HCT116 (cell line): ENCODE measurements around the gene SLC25A45. TPM values are rescaled to one million over a fixed set of nuclear protein-coding genes. Genes with fewer than 3 reads are reported as not detected.

Experiments used
- ATAC-seq: fragments of 200-7000 bp; cut with Tn5 transposase; 2 replicates; pipeline ENCODE4 v1.9.1; 2020; ENCODE audit warnings: mild to moderate bottlenecking, moderate library complexity
- BruUV-seq: library from RNA; stranded (reverse); fragments of 400-500 nt; replicated peaks from 2 replicates; lab custom pipeline; 2021; lab: Mats Ljungman, UMichigan
- CTCF ChIA-PET: fragments of 300-600 bp; sonication (Branson Sonifier 250); formaldehyde crosslinking; loops from one replicate; lab custom pipeline; 2021; ENCODE audit warnings: antibody characterized with exemption; lab: Charles Lee
- POLR2A ChIA-PET: fragments of 300-600, 350-600 bp; sonication (Branson Sonifier 250); formaldehyde crosslinking; loops from one replicate; lab custom pipeline; 2021; ENCODE audit warnings: antibody characterized with exemption; lab: Charles Lee
- RAD21 ChIA-PET, 2 experiments: fragments of 300-600 bp; sonication (Branson Sonifier 250); formaldehyde crosslinking; loops; one replicate each; lab custom pipeline; 2023; ENCODE audit warnings: low total read pairs in 2 of 2; ENCODE audit not compliant: uncharacterized antibody in 2 of 2, unreplicated experiment in 2 of 2, low non-redundant PET in 1 of 2; lab: Charles Lee
- DNase-seq: peaks from one replicate; pipeline ENCODE4 v3.0.0-alpha.2; 2010; ENCODE audit warnings: low read depth, low spot score
- H2AFZ ChIP-seq: fragments of 200-600 bp; shearing (Covaris generic), sonication (generic); 2 replicates; pipeline ENCODE4 v1.6.1; 2017; ENCODE audit warnings: low read depth, mixed run types, mixed read lengths, antibody characterized with exemption, low read length; ENCODE audit not compliant: poor library complexity, severe bottlenecking
- H3K27ac ChIP-seq: 2 replicates; pipeline ENCODE4 v1.5.1; 2012; ENCODE audit warnings: low read depth, low read length
- H3K27me3 ChIP-seq: fragments of 200-600 bp; sonication (generic); 2 replicates; pipeline ENCODE4 v1.6.1; 2016; ENCODE audit warnings: mixed run types, low read length, mixed read lengths; ENCODE audit not compliant: insufficient read depth
- H3K36me3 ChIP-seq, 2 experiments: fragments of 200-500 bp in 1 of 2; fragments of 200-600 bp in 1 of 2; sonication (Bioruptor generic) in 1 of 2; sonication (generic) in 1 of 2; 2 replicates each; pipeline versions ENCODE4 v1.5.1 to v1.6.1; 2014 to 2016; ENCODE audit warnings: low read length in 2 of 2, inconsistent platforms in 1 of 2, mixed read lengths in 1 of 2, mixed run types in 1 of 2; ENCODE audit not compliant: insufficient read depth in 2 of 2, control insufficient read depth in 1 of 2
- H3K4me1 ChIP-seq, 2 experiments: fragments of 200-600 bp in 1 of 2; sonication (generic) in 1 of 2; 2 replicates each; pipeline versions ENCODE4 v1.5.1 to v1.6.1; 2012 to 2017; ENCODE audit warnings: low read length in 2 of 2, inconsistent platforms in 1 of 2, mild to moderate bottlenecking in 1 of 2, mixed read lengths in 1 of 2, mixed run types in 1 of 2, moderate library complexity in 1 of 2; ENCODE audit not compliant: insufficient read depth in 2 of 2, control insufficient read depth in 1 of 2
- H3K4me2 ChIP-seq: fragments of 200-600 bp; sonication (generic); 2 replicates; pipeline ENCODE4 v1.6.1; 2017; ENCODE audit warnings: mixed run types, low read length, mixed read lengths
- H3K4me3 ChIP-seq, 2 experiments: fragments of 200-600 bp in 1 of 2; sonication (generic) in 1 of 2; replicated peaks in 1 of 2; 2 replicates each; pipeline ENCODE4 v1.5.1; 2011 to 2016; ENCODE audit warnings: low read length in 2 of 2, control low read depth in 1 of 2, low read depth in 1 of 2, mild to moderate bottlenecking in 1 of 2, mixed read lengths in 1 of 2, mixed run types in 1 of 2
- H3K79me2 ChIP-seq: fragments of 200-600 bp; sonication (generic); 2 replicates; pipeline ENCODE4 v1.6.1; 2017; ENCODE audit warnings: mild to moderate bottlenecking, mixed run types, low read length, moderate library complexity, mixed read lengths; ENCODE audit not compliant: insufficient read depth
- H3K9ac ChIP-seq: fragments of 200-600 bp; sonication (generic); 2 replicates; pipeline ENCODE4 v1.6.1; 2016; ENCODE audit warnings: low read length, mixed read lengths
- H3K9me2 ChIP-seq: fragments of 200-600 bp; sonication (generic), shearing (Covaris generic); 2 replicates; pipeline ENCODE4 v1.6.1; 2017; ENCODE audit warnings: mixed run types, mild to moderate bottlenecking, moderate library complexity; ENCODE audit not compliant: insufficient read depth
- H3K9me3 ChIP-seq, 2 experiments: fragments of 200-500 bp in 1 of 2; fragments of 200-600 bp in 1 of 2; sonication (Bioruptor generic) in 1 of 2; sonication (generic) in 1 of 2; 2 replicates each; pipeline ENCODE4 v1.6.1; 2014 to 2017; ENCODE audit warnings: low read length in 2 of 2, mixed read lengths in 2 of 2, inconsistent platforms in 1 of 2, low read depth in 1 of 2, mild to moderate bottlenecking in 1 of 2, mixed run types in 1 of 2, moderate library complexity in 1 of 2; ENCODE audit not compliant: control insufficient read depth in 1 of 2, insufficient read depth in 1 of 2
- H4K20me1 ChIP-seq: fragments of 200-600 bp; sonication (generic), shearing (Covaris generic); 2 replicates; pipeline ENCODE4 v1.6.1; 2017; ENCODE audit warnings: mixed run types, mild to moderate bottlenecking, moderate library complexity; ENCODE audit not compliant: insufficient read depth
- CBX3 ChIP-seq: IDR thresholded peaks from 2 replicates; pipeline ENCODE4 v1.6.1; 2012; ENCODE audit warnings: low read depth
- CEBPB ChIP-seq: IDR thresholded peaks from 2 replicates; pipeline ENCODE4 v1.6.1; 2012; ENCODE audit warnings: low read depth
- EGR1 ChIP-seq: IDR thresholded peaks from 2 replicates; pipeline ENCODE4 v1.6.1; 2012; ENCODE audit warnings: low read depth
- ELF1 ChIP-seq: IDR thresholded peaks from 2 replicates; pipeline ENCODE4 v1.6.1; 2012; ENCODE audit warnings: low read depth, borderline replicate concordance
- EZH2 ChIP-seq: fragments of 200-600 bp; sonication (generic); IDR thresholded peaks from 2 replicates; pipeline ENCODE4 v1.6.1; 2017; ENCODE audit warnings: antibody characterized with exemption, mixed run types
- FOSL1 ChIP-seq: IDR thresholded peaks from 2 replicates; pipeline ENCODE4 v1.6.1; 2012; ENCODE audit warnings: low read depth
- JUND ChIP-seq: IDR thresholded peaks from 2 replicates; pipeline ENCODE4 v1.6.1; 2012
- POLR2A ChIP-seq: IDR thresholded peaks from 2 replicates; pipeline ENCODE4 v1.7.0; 2011; ENCODE audit warnings: borderline replicate concordance; ENCODE audit not compliant: insufficient read depth, insufficient read length; ENCODE audit errors: extremely low read depth
- POLR2AphosphoS5 ChIP-seq: IDR thresholded peaks from 2 replicates; pipeline ENCODE4 v1.6.1; 2011; ENCODE audit warnings: mild to moderate bottlenecking, low read depth, low read length, moderate library complexity
- RAD21 ChIP-seq: IDR thresholded peaks from 2 replicates; pipeline ENCODE4 v1.6.1; 2012; ENCODE audit warnings: low read depth, mild to moderate bottlenecking
- SIN3A ChIP-seq: IDR thresholded peaks from 2 replicates; pipeline ENCODE4 v1.6.1; 2012; ENCODE audit warnings: low read depth
- SP1 ChIP-seq: IDR thresholded peaks from 2 replicates; pipeline ENCODE4 v1.6.1; 2012; ENCODE audit warnings: low read depth
- SRF ChIP-seq: IDR thresholded peaks from 2 replicates; pipeline ENCODE4 v1.6.1; 2012; ENCODE audit warnings: low read depth
- TCF7L2 ChIP-seq: IDR thresholded peaks from 2 replicates; pipeline ENCODE4 v1.7.0; 2011; ENCODE audit warnings: borderline replicate concordance, inconsistent platforms; ENCODE audit not compliant: insufficient read depth, insufficient read length; ENCODE audit errors: extremely low read depth
- YY1 ChIP-seq: IDR thresholded peaks from 2 replicates; pipeline ENCODE4 v1.6.1; 2011; ENCODE audit warnings: low read length, low read depth, moderate library complexity, mild to moderate bottlenecking; ENCODE audit not compliant: insufficient replicate concordance; ENCODE audit errors: extremely low read depth
- ZFX ChIP-seq: fragments of 450-650 bp; IDR thresholded peaks from 2 replicates; pipeline ENCODE4 v1.6.1; 2017
- ZNF274 ChIP-seq: fragments of 200-500 bp; sonication (Bioruptor generic); IDR thresholded peaks from 2 replicates; pipeline ENCODE4 v1.6.1; 2014; ENCODE audit warnings: mild to moderate bottlenecking, low read depth, low read length, inconsistent platforms
- intact Hi-C: fragments of 100-400 bp; cut with micrococcal nuclease; formaldehyde crosslinking; loops from 2 replicates; pipeline ENCODE4 v1.10.0; 2022
- total RNA-seq: library from RNA; stranded (reverse); gene quantifications from one replicate; pipeline ENCODE4 v1.2.1, GENCODE V29; 2021; ENCODE audit not compliant: unreplicated experiment
- TF ChIP-seq, protein P1 (sequence below): IDR thresholded peaks from 2 replicates; pipeline ENCODE4 v1.6.1; 2011; ENCODE audit warnings: mild to moderate bottlenecking, low read length, moderate library complexity; ENCODE audit not compliant: insufficient replicate concordance; ENCODE audit errors: extremely low read depth
- TF ChIP-seq, protein P2 (sequence below): IDR thresholded peaks from 2 replicates; pipeline ENCODE4 v1.6.1; 2012; ENCODE audit warnings: low read depth
- TF ChIP-seq, protein P3 (sequence below): IDR thresholded peaks from 2 replicates; pipeline ENCODE4 v1.6.1; 2012
- TF ChIP-seq, protein P4 (sequence below), 3 experiments: fragments of 200-600 bp in 1 of 3; sonication (generic) in 1 of 3; IDR thresholded peaks in 2 of 3; conservative IDR thresholded peaks in 1 of 3; 2 replicates each; pipeline ENCODE4 v1.5.1; 2012 to 2017; ENCODE audit warnings: low read depth in 2 of 3, low read length in 2 of 3, antibody characterized with exemption in 1 of 3, borderline replicate concordance in 1 of 3, control low read depth in 1 of 3, mild to moderate bottlenecking in 1 of 3, mixed read lengths in 1 of 3, mixed run types in 1 of 3, moderate library complexity in 1 of 3; ENCODE audit not compliant: insufficient read depth in 1 of 3

Gene SLC25A45
- total RNA-seq, 1 experiment from 2014 or later = 3.9 TPM

DNA sequence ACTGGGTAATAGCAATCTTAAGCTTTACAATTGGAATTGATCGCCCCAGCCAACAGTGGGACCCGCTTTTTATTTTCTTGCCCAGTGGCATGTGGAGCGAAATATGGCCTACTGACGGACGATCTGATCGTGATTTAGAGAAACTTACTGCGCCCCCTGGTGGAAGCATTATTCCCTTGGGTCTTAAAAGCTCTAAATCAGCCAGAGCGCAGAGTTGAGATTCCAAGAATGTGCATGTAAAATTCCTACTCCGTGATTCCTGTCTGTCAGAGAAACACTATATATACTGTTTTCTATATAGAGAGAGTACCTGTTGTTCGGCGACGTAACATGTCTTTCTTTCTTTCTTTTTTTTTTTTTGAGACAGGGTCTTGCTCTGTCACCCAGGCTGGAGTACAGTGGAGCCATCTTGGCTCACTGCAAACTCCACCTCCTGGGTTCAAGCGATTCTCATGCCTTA is 52.5 kb downstream of the SLC25A45 start:
- Histone ChIP-seq H2AFZ (peak overlapping the region; percentile 91), H3K9me2 (no peaks in the 10 kb centered on the region), H4K20me1 (no peaks in the 10 kb centered on the region), H3K4me3 (0 out of 4 replicates have a peak overlapping the region, but pooled peaks of 1 of the 2 experiments have one; percentile 6), H3K4me2 (peak overlapping the region; percentile 51), H3K36me3 (no peaks in the 10 kb centered on the region), H3K27me3 (no peaks in the 10 kb centered on the region), H3K4me1 (peaks cover 9 to 23% of the 10 kb centered on the region in 2 experiments), H3K27ac (no peak overlapping the region), H3K9ac (peak overlapping the region; percentile 38), H3K79me2 (peaks cover 13% of the 10 kb centered on the region), H3K9me3 (no peaks in the 10 kb centered on the region)
- CTCF ChIA-PET = interaction anchor here (0.7 to 8.5 kb wide), 13 partner anchors 9 to 218 kb away, joined by 3 to 202 read pairs (median 4); partner anchors contain the start of genes CDC42EP2, FAU, MRPL49 and TM7SF2
- peak; percentile 57 for ATAC-seq
- intact Hi-C loops = loop anchor here (1.0 kb wide), 1 partner anchor 55 kb away; no protein-coding TSS in a partner anchor
- peak; percentile 93 for DNase-seq
- POLR2A ChIA-PET = interaction anchor here (0.7 to 2.7 kb wide), 7 partner anchors 13 to 170 kb away, joined by 3 to 20 read pairs (median 4); partner anchors contain the start of genes MALAT1, NEAT1 and TIGD3
- RAD21 ChIA-PET = interaction anchor here (0.6 to 1.9 kb wide), 6 partner anchors 13 to 1059 kb away, joined by 3 to 9 read pairs (median 3); partner anchors contain the start of gene CDC42EP2 (in 1 of the 2)
- BruUV-seq = no TSS peak
- TF ChIP-seq EZH2 = no peak
- TF ChIP-seq, protein P1, sequence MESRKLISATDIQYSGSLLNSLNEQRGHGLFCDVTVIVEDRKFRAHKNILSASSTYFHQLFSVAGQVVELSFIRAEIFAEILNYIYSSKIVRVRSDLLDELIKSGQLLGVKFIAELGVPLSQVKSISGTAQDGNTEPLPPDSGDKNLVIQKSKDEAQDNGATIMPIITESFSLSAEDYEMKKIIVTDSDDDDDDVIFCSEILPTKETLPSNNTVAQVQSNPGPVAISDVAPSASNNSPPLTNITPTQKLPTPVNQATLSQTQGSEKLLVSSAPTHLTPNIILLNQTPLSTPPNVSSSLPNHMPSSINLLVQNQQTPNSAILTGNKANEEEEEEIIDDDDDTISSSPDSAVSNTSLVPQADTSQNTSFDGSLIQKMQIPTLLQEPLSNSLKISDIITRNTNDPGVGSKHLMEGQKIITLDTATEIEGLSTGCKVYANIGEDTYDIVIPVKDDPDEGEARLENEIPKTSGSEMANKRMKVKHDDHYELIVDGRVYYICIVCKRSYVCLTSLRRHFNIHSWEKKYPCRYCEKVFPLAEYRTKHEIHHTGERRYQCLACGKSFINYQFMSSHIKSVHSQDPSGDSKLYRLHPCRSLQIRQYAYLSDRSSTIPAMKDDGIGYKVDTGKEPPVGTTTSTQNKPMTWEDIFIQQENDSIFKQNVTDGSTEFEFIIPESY = no peak
- peak; percentile 75 for TF ChIP-seq YY1
- TF ChIP-seq SP1 = no peak
- TF ChIP-seq TCF7L2 = no peak
- no peak for TF ChIP-seq SIN3A
- peak; percentile 80 for TF ChIP-seq RAD21
- no peak for TF ChIP-seq JUND
- TF ChIP-seq, protein P2, sequence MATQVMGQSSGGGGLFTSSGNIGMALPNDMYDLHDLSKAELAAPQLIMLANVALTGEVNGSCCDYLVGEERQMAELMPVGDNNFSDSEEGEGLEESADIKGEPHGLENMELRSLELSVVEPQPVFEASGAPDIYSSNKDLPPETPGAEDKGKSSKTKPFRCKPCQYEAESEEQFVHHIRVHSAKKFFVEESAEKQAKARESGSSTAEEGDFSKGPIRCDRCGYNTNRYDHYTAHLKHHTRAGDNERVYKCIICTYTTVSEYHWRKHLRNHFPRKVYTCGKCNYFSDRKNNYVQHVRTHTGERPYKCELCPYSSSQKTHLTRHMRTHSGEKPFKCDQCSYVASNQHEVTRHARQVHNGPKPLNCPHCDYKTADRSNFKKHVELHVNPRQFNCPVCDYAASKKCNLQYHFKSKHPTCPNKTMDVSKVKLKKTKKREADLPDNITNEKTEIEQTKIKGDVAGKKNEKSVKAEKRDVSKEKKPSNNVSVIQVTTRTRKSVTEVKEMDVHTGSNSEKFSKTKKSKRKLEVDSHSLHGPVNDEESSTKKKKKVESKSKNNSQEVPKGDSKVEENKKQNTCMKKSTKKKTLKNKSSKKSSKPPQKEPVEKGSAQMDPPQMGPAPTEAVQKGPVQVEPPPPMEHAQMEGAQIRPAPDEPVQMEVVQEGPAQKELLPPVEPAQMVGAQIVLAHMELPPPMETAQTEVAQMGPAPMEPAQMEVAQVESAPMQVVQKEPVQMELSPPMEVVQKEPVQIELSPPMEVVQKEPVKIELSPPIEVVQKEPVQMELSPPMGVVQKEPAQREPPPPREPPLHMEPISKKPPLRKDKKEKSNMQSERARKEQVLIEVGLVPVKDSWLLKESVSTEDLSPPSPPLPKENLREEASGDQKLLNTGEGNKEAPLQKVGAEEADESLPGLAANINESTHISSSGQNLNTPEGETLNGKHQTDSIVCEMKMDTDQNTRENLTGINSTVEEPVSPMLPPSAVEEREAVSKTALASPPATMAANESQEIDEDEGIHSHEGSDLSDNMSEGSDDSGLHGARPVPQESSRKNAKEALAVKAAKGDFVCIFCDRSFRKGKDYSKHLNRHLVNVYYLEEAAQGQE = no peak
- TF ChIP-seq FOSL1 = no peak
- TF ChIP-seq SRF = no peak
- no peak for TF ChIP-seq ZFX
- TF ChIP-seq CBX3 = peak; percentile 86
- TF ChIP-seq ZNF274 = no peak
- TF ChIP-seq POLR2A = peak; percentile 15
- TF ChIP-seq ELF1 = no peak
- TF ChIP-seq EGR1 = no peak
- TF ChIP-seq, protein P3, sequence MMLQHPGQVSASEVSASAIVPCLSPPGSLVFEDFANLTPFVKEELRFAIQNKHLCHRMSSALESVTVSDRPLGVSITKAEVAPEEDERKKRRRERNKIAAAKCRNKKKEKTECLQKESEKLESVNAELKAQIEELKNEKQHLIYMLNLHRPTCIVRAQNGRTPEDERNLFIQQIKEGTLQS = no peak
- no peak for TF ChIP-seq CEBPB
- TF ChIP-seq POLR2AphosphoS5 = peak; percentile 46
- TF ChIP-seq, protein P4, sequence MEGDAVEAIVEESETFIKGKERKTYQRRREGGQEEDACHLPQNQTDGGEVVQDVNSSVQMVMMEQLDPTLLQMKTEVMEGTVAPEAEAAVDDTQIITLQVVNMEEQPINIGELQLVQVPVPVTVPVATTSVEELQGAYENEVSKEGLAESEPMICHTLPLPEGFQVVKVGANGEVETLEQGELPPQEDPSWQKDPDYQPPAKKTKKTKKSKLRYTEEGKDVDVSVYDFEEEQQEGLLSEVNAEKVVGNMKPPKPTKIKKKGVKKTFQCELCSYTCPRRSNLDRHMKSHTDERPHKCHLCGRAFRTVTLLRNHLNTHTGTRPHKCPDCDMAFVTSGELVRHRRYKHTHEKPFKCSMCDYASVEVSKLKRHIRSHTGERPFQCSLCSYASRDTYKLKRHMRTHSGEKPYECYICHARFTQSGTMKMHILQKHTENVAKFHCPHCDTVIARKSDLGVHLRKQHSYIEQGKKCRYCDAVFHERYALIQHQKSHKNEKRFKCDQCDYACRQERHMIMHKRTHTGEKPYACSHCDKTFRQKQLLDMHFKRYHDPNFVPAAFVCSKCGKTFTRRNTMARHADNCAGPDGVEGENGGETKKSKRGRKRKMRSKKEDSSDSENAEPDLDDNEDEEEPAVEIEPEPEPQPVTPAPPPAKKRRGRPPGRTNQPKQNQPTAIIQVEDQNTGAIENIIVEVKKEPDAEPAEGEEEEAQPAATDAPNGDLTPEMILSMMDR (IDR thresholded peaks at IDR 0.05 in 2 of 3, conservative IDR thresholded peaks at IDR 0.05 in 1 of 3; ENCODE audit: borderline replicate concordance in 1 of 3, insufficient read depth in 1 of 3, low read depth in 2 of 3, low read length in 2 of 3) = peak; percentile 76 to 89 (median 86)
